GM13976 (cell line): ENCODE results near the gene ZNF827.

ENCODE experiments used
- DNase-seq: peaks from one replicate; pipeline ENCODE4 v3.0.0; 2012; ENCODE audit warnings: low spot score
- CTCF ChIP-seq: IDR thresholded peaks from 2 replicates; pipeline ENCODE4 v1.5.1; 2012; ENCODE audit warnings: borderline replicate concordance, mild to moderate bottlenecking; ENCODE audit not compliant: insufficient read depth; ENCODE audit errors: extremely low read depth, missing control alignments, control extremely low read depth
- in situ Hi-C: fragments of 300-500 bp; cut with MboI; formaldehyde crosslinking; loops from one replicate; pipeline ENCODE4 v1.12.0; 2022; ENCODE audit warnings: low sequenced_read_pairs, mixed read lengths, inconsistent platforms; ENCODE audit not compliant: unreplicated experiment

The ZNF827 gene

GRCh38 chr4:145907812-145908211 lies 30.8 kb downstream of the ZNF827 start:
- in situ Hi-C loops: no loop called here

GRCh38 chr4:145907390-145907789 lies 31.2 kb downstream of the ZNF827 start:
- DNase-seq: no peak
- in situ Hi-C loops: no loop called here
- no peak for TF ChIP-seq CTCF

More at GRCh38 chr4:145907812-145908211, 30.8 kb downstream of the ZNF827 start:
- DNase-seq: no peak
- no peak for TF ChIP-seq CTCF

- in situ Hi-C loops: no loop called here
- no peak for DNase-seq
- no peak for TF ChIP-seq CTCF
Measured at GRCh38 chr4:145904413-145905177, 34.0 kb downstream of the ZNF827 start.

GRCh38 chr4:145902522-145902921 lies 36.1 kb downstream of the ZNF827 start:
- DNase-seq: no peak
- no peak for TF ChIP-seq CTCF
- in situ Hi-C loops: no loop called here

GRCh38 chr4:145899886-145900460 lies 38.6 kb downstream of the ZNF827 start:
- in situ Hi-C loops: no loop called here
- DNase-seq: no peak
- no peak for TF ChIP-seq CTCF

GRCh38 chr4:145898926-145899531 lies 39.6 kb downstream of the ZNF827 start:
- TF ChIP-seq CTCF: no peak
- in situ Hi-C loops: no loop called here
- no peak for DNase-seq
